Spinal cord (tissue), 10 donors: Measurements from ENCODE around the gene TAS1R3. TPM values are rescaled to one million over a fixed set of nuclear protein-coding genes. Genes with fewer than 3 reads are reported as not detected.

Experiments
- DNase-seq, 6 donors: peaks; one replicate each; pipeline versions ENCODE4 v3.0.0 to v3.0.0-alpha.2; 2013 to 2015; ENCODE audit warnings: low spot score in 6 of 6, low read depth in 4 of 6
- H3K27ac ChIP-seq: one replicate; pipeline ENCODE4 v1.5.1; 2013; ENCODE audit warnings: low read depth, low read length, control low read depth
- H3K27me3 ChIP-seq: one replicate; pipeline ENCODE4 v1.6.1; 2013; ENCODE audit warnings: low read length; ENCODE audit not compliant: control insufficient read depth, insufficient read depth
- H3K36me3 ChIP-seq: one replicate; pipeline ENCODE4 v1.6.1; 2013; ENCODE audit warnings: low read length; ENCODE audit not compliant: control insufficient read depth, insufficient read depth
- H3K4me1 ChIP-seq: one replicate; pipeline ENCODE4 v1.6.1; 2013; ENCODE audit warnings: low read length; ENCODE audit not compliant: control insufficient read depth, insufficient read depth
- H3K4me3 ChIP-seq: one replicate; pipeline ENCODE4 v1.5.1; 2013; ENCODE audit warnings: low read depth, low read length, control low read depth
- H3K9me3 ChIP-seq: one replicate; pipeline ENCODE4 v1.6.1; 2013; ENCODE audit warnings: low read length; ENCODE audit not compliant: control insufficient read depth, insufficient read depth
- WGBS: methylation state at CpG from one replicate; pipeline ENCODE4 v1.1.5; 2013; ENCODE audit warnings: missing lambda C conversion rate; ENCODE audit not compliant: insufficient coverage; 5-methylcytosine and 5-hydroxymethylcytosine counted together
- polyA plus RNA-seq, 2 donors: library from polyadenylated mRNA; unstranded; fragments of 120-200 nt; gene quantifications; one replicate each; pipeline ENCODE4 v1.2.1, GENCODE V29; 2013; ENCODE audit not compliant: insufficient read length in 2 of 2
- total RNA-seq, 2 donors: library from RNA; depleted of rRNA in 1 of 2; stranded (reverse); fragments of 120-200 nt in 1 of 2; fragments of >200 nt in 1 of 2; gene quantifications; one replicate each; pipeline versions ENCODE4 v1.2.3 to v1.2.4, GENCODE V29; 2013 to 2014
- donor health status: healthy.

The TAS1R3 gene
- total and polyA plus RNA-seq, 4 donors, result 0.10 to 0.98 (median 0.65) TPM

GRCh38 chr1:1351511-1352427 is 20.7 kb downstream of the TAS1R3 start:
- H3K9me3 ChIP-seq, result no peaks in the 10 kb centered on the region
- WGBS, result 38% methylated on average over 27 of the region's 29 CpGs
- peaks cover 45% of the 10 kb centered on the region for H3K36me3 ChIP-seq
- H3K4me3 ChIP-seq, result no peak overlapping the region
- peaks cover 14% of the 10 kb centered on the region for H3K27me3 ChIP-seq
- peaks cover 59% of the 10 kb centered on the region for H3K4me1 ChIP-seq
- H3K27ac ChIP-seq, result peak overlapping the region; percentile 40
- DNase-seq, result peak in 1 of 6 donors; percentile 41

DNA sequence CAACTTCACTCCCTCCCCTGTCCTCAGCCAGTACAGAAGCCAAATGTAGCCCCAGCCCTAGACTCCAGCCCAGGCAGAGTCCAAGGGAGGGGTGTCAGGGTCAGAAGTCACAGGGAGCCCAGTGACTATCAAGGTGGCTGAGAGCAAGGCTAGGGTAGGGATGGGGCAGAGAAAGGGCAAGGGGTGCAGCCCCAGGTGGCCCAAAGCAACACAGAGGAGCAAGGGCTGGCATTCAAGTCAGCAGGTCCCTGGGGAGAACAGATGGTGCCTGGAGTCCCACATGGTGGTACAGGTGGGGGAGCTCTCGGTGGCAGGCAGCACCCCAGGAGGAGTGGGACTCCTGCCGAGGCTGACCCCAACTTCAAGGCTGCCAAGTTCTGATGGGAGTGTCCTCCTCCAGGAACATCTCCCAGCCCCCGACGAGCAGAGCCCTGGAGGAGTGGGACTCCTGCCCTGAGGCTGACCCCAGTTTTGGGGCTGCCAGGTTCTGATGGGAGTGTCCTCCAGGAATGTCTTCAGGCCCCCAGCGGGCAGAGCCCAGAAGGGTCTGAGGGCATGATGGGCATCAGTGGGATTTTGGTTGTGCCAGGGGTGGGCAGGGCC is 21.8 kb downstream of the TAS1R3 start:
- 56% methylated on average over 3 of the region's 5 CpGs for WGBS
- H3K27ac ChIP-seq, result no peak overlapping the region
- no peak for DNase-seq

GRCh38 chr1:1353389-1354151 is 22.5 kb downstream of the TAS1R3 start:
- no peak for DNase-seq
- H3K27ac ChIP-seq, result no peak overlapping the region
- H3K36me3 ChIP-seq, result peaks cover 35% of the 10 kb centered on the region
- no peaks in the 10 kb centered on the region for H3K9me3 ChIP-seq
- 58% methylated on average over 16 of the region's 28 CpGs for WGBS
- no peak overlapping the region for H3K4me3 ChIP-seq
- H3K4me1 ChIP-seq, result peaks cover 60% of the 10 kb centered on the region
- peaks cover 23% of the 10 kb centered on the region for H3K27me3 ChIP-seq

More for the DNA sequence above, 21.8 kb downstream of the TAS1R3 start:
- peaks cover 17% of the 10 kb centered on the region for H3K27me3 ChIP-seq
- peaks cover 35% of the 10 kb centered on the region for H3K36me3 ChIP-seq
- H3K4me1 ChIP-seq, result peaks cover 59% of the 10 kb centered on the region
- no peaks in the 10 kb centered on the region for H3K9me3 ChIP-seq
- H3K4me3 ChIP-seq, result no peak overlapping the region

- Histone ChIP-seq H3K36me3 (peaks cover 35% of the 10 kb centered on the region), H3K4me3 (no peak overlapping the region), H3K27me3 (peaks cover 24% of the 10 kb centered on the region), H3K27ac (no peak overlapping the region), H3K4me1 (peaks cover 70% of the 10 kb centered on the region), H3K9me3 (no peaks in the 10 kb centered on the region)
- no peak for DNase-seq
- WGBS, result 32% methylated on average over 97 of the region's 116 CpGs
These were observed 23.5 kb downstream of the TAS1R3 start for GRCh38 chr1:1354271-1355247.

GRCh38 chr1:1355416-1355815 is 24.3 kb downstream of the TAS1R3 start:
- 3% methylated on average over 37 of the region's 52 CpGs for WGBS
- Histone ChIP-seq H3K27ac (no peak overlapping the region), H3K9me3 (no peaks in the 10 kb centered on the region), H3K27me3 (peaks cover 24% of the 10 kb centered on the region), H3K36me3 (peaks cover 35% of the 10 kb centered on the region), H3K4me3 (no peak overlapping the region), H3K4me1 (peaks cover 78% of the 10 kb centered on the region)
- peak in 2 of 6 donors; percentile 31 to 55 for DNase-seq

DNA sequence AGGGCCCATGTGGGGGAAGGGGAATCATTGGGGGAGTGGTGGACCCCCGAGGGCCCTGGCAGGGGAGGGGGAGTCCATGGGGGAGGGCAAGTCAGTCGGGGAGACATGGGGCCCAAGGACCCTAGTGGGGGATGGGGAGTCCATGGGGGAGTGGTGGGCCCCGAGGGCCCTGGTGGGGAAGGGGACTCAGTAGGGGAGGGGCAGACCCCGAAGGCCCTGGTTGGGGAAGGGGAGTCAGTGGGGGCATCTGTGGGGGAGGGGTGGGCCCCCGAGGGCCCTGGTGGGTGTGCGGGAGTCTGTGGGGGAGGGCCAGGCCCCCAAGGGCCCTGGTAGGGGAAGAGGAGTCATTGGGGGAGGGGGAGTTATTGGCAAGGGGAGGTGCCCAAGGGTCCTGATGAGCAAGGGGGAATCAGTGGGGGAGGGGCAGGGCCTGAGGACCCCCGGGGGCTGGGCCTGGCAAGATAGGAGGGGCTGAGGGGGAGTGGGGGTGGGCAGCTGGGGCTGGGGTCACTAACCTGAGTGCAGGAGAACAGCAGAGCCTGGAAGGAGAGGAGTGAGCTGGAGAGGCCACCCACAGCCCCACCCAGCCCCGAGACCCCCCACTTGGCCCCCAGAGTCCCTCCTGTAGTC is 25.2 kb downstream of the TAS1R3 start:
- Histone ChIP-seq H3K4me1 (peaks cover 83% of the 10 kb centered on the region), H3K36me3 (peaks cover 35% of the 10 kb centered on the region), H3K27ac (peak overlapping the region; percentile 91), H3K27me3 (peaks cover 24% of the 10 kb centered on the region), H3K9me3 (no peaks in the 10 kb centered on the region), H3K4me3 (peak overlapping the region; percentile 57)
- WGBS, result 66% methylated on average over 4 of the region's 8 CpGs
- no peak for DNase-seq

DNA sequence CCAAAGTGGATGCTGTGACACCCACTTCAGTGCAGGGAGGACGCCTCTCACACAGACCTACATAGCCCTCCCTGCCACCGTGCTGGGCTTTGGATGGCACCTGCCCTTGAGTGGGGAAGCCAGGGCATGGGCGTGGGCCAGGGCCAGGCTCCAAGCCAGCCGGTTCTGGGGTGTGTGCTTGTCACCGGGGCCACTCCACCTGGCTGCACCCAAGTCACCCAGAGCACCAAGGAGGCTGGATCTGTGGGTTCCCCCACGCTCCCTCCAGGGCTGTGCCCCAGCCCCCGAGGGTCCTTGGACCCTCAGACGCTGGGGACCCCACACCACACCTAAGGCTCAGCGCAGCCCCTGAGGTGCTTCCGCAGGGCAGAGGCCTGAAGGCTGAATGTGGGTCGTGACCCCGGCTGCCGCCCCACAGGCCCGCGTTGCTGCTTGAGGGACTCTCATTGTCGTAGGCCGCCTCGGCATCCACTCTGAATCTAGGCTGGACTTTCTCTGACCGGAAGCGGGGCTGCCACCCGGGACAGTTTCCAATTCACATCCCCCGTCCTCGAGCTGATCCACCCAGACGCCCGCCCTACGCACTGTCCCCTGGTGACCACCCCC is 25.8 kb downstream of the TAS1R3 start:
- Histone ChIP-seq H3K27me3 (peaks cover 24% of the 10 kb centered on the region), H3K27ac (peak overlapping the region; percentile 91), H3K4me1 (peaks cover 83% of the 10 kb centered on the region)

DNA sequence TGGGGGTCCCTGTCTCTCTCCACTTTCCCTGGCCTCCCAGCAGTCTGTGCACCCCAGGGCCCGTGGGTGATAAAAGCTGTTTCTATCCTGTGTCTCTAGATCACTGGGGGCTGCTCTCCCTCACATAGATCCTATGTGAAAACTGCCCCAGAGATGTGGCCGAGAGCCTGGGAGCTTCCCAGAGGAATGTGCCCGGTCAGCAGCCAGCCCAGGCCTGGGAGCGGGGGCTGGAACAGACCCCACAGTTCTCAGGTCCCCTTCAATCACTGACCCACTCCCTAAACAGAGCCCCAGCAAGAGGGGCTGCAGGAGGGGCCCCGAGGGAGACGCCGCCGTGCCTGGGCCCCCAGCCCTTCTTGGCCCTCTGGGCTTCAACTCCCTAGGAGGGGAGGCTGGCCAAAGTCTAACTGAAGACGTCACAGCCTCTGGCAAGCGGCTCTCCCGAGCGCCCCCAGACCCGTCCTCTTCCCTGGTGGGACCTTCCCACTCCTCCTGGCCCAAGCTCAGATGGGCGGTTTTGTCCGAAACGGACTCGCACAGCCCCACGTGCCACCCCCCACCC is 26.9 kb downstream of the TAS1R3 start:
- Histone ChIP-seq H3K4me3 (peak overlapping the region; percentile 57), H3K27me3 (peaks cover 24% of the 10 kb centered on the region), H3K27ac (peak overlapping the region; percentile 91), H3K36me3 (peaks cover 20% of the 10 kb centered on the region), H3K9me3 (no peaks in the 10 kb centered on the region), H3K4me1 (peaks cover 78% of the 10 kb centered on the region)
- 7% methylated on average over 18 of the region's 18 CpGs for WGBS
- peak in 1 of 6 donors; percentile 46 for DNase-seq

More for the DNA sequence above, 25.8 kb downstream of the TAS1R3 start:
- no peak for DNase-seq
- 34% methylated on average over 24 of the region's 26 CpGs for whole genome bisulfite sequencing
- Histone ChIP-seq H3K36me3 (peaks cover 30% of the 10 kb centered on the region), H3K4me3 (peak overlapping the region; percentile 57), H3K9me3 (no peaks in the 10 kb centered on the region)
